Mesenchymal stem cell (in vitro differentiated cells and primary cell): ENCODE measurements around the gene MKRN2.
"Not testable (repeated sequence)": the region's sequence is repeated elsewhere in the genome, so short reads cannot be mapped to it uniquely, and the experiment has no call there.

Experiments
- DNase-seq: peaks from one replicate; pipeline ENCODE4 v3.0.0-alpha.2; 2013
- H2AFZ ChIP-seq: one replicate; pipeline ENCODE4 v1.6.1; 2013; ENCODE audit warnings: low read depth, mild to moderate bottlenecking, control low read depth, inconsistent platforms, low read length, moderate library complexity
- H2AK5ac ChIP-seq: 2 replicates; pipeline ENCODE4 v1.6.1; 2013; ENCODE audit warnings: low read length, moderate library complexity, mild to moderate bottlenecking, inconsistent platforms; ENCODE audit not compliant: severe bottlenecking
- H2BK120ac ChIP-seq: one replicate; pipeline ENCODE4 v1.6.1; 2013; ENCODE audit warnings: low read depth, mild to moderate bottlenecking, inconsistent platforms, low read length, moderate library complexity
- H2BK12ac ChIP-seq, 2 experiments: one replicate each; pipeline ENCODE4 v1.6.1; 2013; ENCODE audit warnings: inconsistent platforms in 2 of 2, low read length in 2 of 2, mild to moderate bottlenecking in 2 of 2, moderate library complexity in 2 of 2, control low read depth in 1 of 2
- H2BK15ac ChIP-seq: one replicate; pipeline ENCODE4 v1.6.1; 2013; ENCODE audit warnings: mild to moderate bottlenecking, low read depth, inconsistent platforms; ENCODE audit not compliant: poor library complexity, severe bottlenecking
- H2BK5ac ChIP-seq: 2 replicates; pipeline ENCODE4 v1.6.1; 2013; ENCODE audit warnings: low read depth, mild to moderate bottlenecking, low read length, control low read depth, inconsistent platforms; ENCODE audit not compliant: poor library complexity, severe bottlenecking
- H3K14ac ChIP-seq, 2 experiments: one replicate each; pipeline ENCODE4 v1.6.1; 2013; ENCODE audit warnings: inconsistent platforms in 2 of 2, low read length in 2 of 2, control low read depth in 1 of 2, mild to moderate bottlenecking in 1 of 2, moderate library complexity in 1 of 2
- H3K18ac ChIP-seq, 2 experiments: one replicate each; pipeline ENCODE4 v1.6.1; 2013; ENCODE audit warnings: inconsistent platforms in 2 of 2, low read length in 2 of 2, control low read depth in 1 of 2, low read depth in 1 of 2, mild to moderate bottlenecking in 1 of 2
- H3K23ac ChIP-seq, 2 experiments: one replicate each; pipeline ENCODE4 v1.6.1; 2013; ENCODE audit warnings: inconsistent platforms in 2 of 2, low read length in 2 of 2, mild to moderate bottlenecking in 2 of 2, moderate library complexity in 2 of 2, control low read depth in 1 of 2
- H3K27ac ChIP-seq: 2 replicates; pipeline ENCODE4 v1.5.1; 2013; ENCODE audit warnings: mild to moderate bottlenecking, moderate library complexity, low read length, control low read depth, inconsistent platforms; ENCODE audit not compliant: poor library complexity, severe bottlenecking
- H3K27me3 ChIP-seq, 2 experiments: 2 replicates each; pipeline versions ENCODE4 v1.6.1 to v1.7.0; 2013; ENCODE audit warnings: low read length in 2 of 2, mild to moderate bottlenecking in 2 of 2, moderate library complexity in 2 of 2, control low read depth in 1 of 2, inconsistent platforms in 1 of 2; ENCODE audit not compliant: control insufficient read depth in 1 of 2, insufficient read depth in 1 of 2
- H3K36me3 ChIP-seq, 2 experiments: 2 replicates each; pipeline versions ENCODE4 v1.6.1 to v1.7.0; 2013; ENCODE audit warnings: low read length in 2 of 2, control low read depth in 1 of 2, inconsistent platforms in 1 of 2, low read depth in 1 of 2, mild to moderate bottlenecking in 1 of 2; ENCODE audit not compliant: insufficient read depth in 2 of 2, control insufficient read depth in 1 of 2
- H3K4ac ChIP-seq, 2 experiments: one replicate each; pipeline ENCODE4 v1.6.1; 2013; ENCODE audit warnings: inconsistent platforms in 2 of 2, low read length in 2 of 2, mild to moderate bottlenecking in 2 of 2, moderate library complexity in 2 of 2, control low read depth in 1 of 2, low read depth in 1 of 2
- H3K4me1 ChIP-seq: 2 replicates; pipeline ENCODE4 v1.6.1; 2013; ENCODE audit warnings: low read depth, low read length, control low read depth; ENCODE audit not compliant: control insufficient read depth, insufficient read depth
- H3K4me2 ChIP-seq: 2 replicates; pipeline ENCODE4 v1.6.1; 2013; ENCODE audit warnings: low read length, mild to moderate bottlenecking, inconsistent platforms; ENCODE audit not compliant: poor library complexity, severe bottlenecking
- H3K4me3 ChIP-seq, 2 experiments: 2 replicates each; pipeline versions ENCODE4 v1.5.1 to v1.7.0; 2013; ENCODE audit warnings: low read length in 2 of 2, mild to moderate bottlenecking in 2 of 2, control low read depth in 1 of 2, low read depth in 1 of 2; ENCODE audit not compliant: insufficient read depth in 1 of 2
- H3K79me1 ChIP-seq: replicated peaks from 2 replicates; pipeline ENCODE4 v1.6.1; 2013; ENCODE audit warnings: mild to moderate bottlenecking, control low read depth, low read length, inconsistent platforms; ENCODE audit not compliant: poor library complexity, severe bottlenecking
- H3K9ac ChIP-seq: 2 replicates; pipeline ENCODE4 v1.7.0; 2013; ENCODE audit warnings: mild to moderate bottlenecking, low read length, moderate library complexity
- H3K9me3 ChIP-seq: 2 replicates; pipeline ENCODE4 v1.7.0; 2013; ENCODE audit warnings: mild to moderate bottlenecking, low read length; ENCODE audit not compliant: control insufficient read depth
- H4K8ac ChIP-seq: one replicate; pipeline ENCODE4 v1.6.1; 2013; ENCODE audit warnings: inconsistent platforms, mild to moderate bottlenecking, low read length, moderate library complexity
- H4K91ac ChIP-seq: one replicate; pipeline ENCODE4 v1.6.1; 2013; ENCODE audit warnings: mild to moderate bottlenecking, low read length, inconsistent platforms
- WGBS: methylation state at CpG from one replicate; pipeline ENCODE4 v1.1.7; 2013; ENCODE audit warnings: mixed read lengths; 5-methylcytosine and 5-hydroxymethylcytosine counted together

The MKRN2 gene

DNA sequence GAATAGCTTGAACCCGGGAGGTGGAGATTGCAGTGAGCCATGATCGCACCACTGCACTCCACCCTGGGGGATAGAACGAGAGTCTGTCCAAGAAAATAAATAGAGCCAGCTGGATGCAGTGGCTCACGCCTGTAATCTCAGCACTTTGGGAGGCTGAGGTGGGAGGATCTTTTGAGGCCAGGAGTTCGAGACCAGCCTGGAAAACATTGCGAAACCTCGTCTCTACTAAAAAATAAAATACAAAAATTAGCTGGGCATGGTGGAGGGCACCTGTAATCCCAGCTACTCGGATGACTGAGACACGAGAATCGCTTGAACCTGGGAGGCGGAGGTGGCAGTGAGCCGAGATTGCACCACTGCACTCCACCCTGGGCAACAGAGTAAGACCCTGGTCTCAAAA lies 13.4 kb upstream of the MKRN2 start:
- H3K18ac ChIP-seq, H4K91ac ChIP-seq, H3K4ac ChIP-seq, H2BK12ac ChIP-seq, H3K14ac ChIP-seq, H2BK5ac ChIP-seq, H4K8ac ChIP-seq, H3K4me1 ChIP-seq, H3K4me3 ChIP-seq, H3K4me2 ChIP-seq, H2AFZ ChIP-seq, H3K27ac ChIP-seq, H3K79me1 ChIP-seq, H3K9ac ChIP-seq, H2BK120ac ChIP-seq, DNase-seq, H2AK5ac ChIP-seq, H3K9me3 ChIP-seq, H2BK15ac ChIP-seq, H3K27me3 ChIP-seq, H3K23ac ChIP-seq: not testable (repeated sequence)
- H3K36me3 ChIP-seq = peaks cover 6 to 17% of the 10 kb centered on the region in 2 experiments
- 96% methylated on average over 11 of the region's 12 CpGs for WGBS

DNA sequence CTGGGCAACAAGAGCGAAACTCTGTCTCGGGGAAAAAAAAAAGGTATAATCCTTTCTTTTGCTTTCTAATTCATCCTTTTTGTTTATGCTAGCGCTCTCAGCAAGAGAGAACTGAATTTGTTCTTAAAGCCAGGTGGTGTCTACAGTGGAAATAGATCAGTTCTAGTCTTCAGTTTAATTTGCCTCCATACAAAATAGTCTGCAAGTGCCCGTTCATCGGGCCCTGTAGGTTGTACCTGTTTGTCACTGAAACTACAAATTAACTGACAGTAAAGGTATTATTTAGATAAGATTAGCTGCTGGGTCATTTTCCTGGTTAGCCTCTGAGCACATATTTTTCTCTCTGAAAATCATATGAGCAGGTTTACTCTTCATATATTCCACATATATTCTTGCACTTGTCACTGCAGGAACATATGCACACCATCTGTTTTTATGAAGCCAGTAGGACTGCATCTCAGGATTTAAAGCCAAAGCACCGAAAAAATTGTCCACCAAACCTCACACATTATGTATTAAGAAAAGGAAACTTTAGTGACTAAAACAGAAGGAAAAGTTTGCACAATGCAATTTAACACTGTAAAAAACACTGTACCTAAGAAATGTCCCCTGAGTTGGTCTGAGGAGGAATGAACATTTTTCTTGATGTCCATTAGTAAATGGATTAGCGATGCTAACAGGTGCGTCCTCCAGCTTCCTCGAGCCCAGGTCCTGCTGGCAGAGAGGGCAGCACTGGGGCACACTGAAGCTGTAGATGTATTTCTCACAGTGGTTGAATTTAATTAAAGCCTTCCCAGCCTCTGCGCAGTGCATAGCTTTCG lies 12.0 kb upstream of the MKRN2 start:
- H3K27ac ChIP-seq = no peak overlapping the region
- no peak overlapping the region for H2BK5ac ChIP-seq
- no peak overlapping the region for H2AK5ac ChIP-seq
- no peak overlapping the region for H3K14ac ChIP-seq
- H3K9ac ChIP-seq = no peak overlapping the region
- H4K8ac ChIP-seq = no peak overlapping the region
- DNase-seq = no peak
- H2BK12ac ChIP-seq = no peak overlapping the region
- no peak overlapping the region for H2AFZ ChIP-seq
- peaks cover 6 to 11% of the 10 kb centered on the region in 2 experiments for H3K36me3 ChIP-seq
- H3K18ac ChIP-seq = no peak overlapping the region
- no peaks in the 10 kb centered on the region for H3K4me1 ChIP-seq
- H3K23ac ChIP-seq = no peak overlapping the region
- no peak overlapping the region for H3K4me3 ChIP-seq
- H3K27me3 ChIP-seq = no peaks in the 10 kb centered on the region
- H3K9me3 ChIP-seq = no peaks in the 10 kb centered on the region
- peak overlapping the region; percentile 13 for H3K4me2 ChIP-seq
- H3K79me1 ChIP-seq = no peaks in the 10 kb centered on the region
- no peak overlapping the region for H2BK15ac ChIP-seq
- H3K4ac ChIP-seq = no peak overlapping the region
- WGBS = 83% methylated on average over 8 of the region's 11 CpGs
- no peak overlapping the region for H4K91ac ChIP-seq
- no peak overlapping the region for H2BK120ac ChIP-seq

DNA sequence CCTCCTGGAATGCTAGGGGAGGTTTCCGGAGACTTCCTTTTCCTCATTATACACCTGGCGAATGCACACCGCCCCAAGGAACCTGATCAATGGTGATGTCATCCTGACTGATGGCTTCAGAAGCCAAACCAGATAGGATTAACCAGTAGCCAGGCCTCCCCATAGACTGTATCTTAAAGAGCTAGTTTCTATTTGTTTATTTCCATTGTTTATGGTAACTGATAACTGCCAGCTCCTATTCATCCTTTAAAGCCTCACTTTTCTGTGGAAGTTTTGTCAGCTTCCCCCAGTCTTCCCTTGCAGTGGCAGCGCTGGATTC lies 11.5 kb upstream of the MKRN2 start, which contains the start of gene MKRN2OS:
MKRN2OS (minus strand) TSS at position 27 of the 319 bp plus-strand sequence. CDS start 35 bp downstream, outside the sequence.
- H3K14ac ChIP-seq = no peak within 1 kb of the TSS

DNA sequence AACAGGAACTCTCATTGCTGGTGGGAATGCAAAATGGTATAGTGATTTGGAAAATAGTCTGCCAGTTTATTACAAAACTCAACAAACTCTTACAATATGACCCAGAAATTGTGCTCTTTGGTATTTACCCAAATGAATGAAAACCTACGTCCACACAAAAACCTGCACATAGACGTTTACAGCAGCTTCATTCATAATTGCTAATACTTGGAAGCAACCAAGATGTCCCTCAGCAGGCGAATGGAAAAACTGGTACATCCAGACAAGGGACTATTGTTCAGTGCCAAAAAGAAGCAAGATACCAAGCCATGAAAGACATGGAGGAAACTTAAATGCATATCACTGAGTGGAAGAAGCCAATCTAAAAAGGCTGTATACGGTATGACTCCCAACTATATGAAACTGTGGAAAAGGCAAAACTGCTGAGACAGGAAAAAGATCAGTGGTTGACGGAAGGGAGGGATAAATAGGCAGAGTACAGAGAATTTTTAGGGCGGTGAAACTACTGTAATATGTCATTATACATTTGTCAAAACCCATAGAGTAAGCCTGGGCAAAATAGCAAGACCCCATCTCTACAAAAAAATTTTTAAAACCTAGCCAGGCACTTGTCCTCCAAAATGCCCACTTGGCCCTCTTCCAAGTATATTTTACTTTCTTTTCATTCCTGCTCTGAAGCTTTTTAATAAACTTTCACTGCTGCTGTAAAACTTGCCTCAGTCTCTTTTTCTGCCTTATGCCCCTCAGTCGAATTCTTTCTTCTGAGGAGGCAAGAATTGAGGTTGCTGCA lies 6.7 kb upstream of the MKRN2 start:
- no peak overlapping the region for H3K4me2 ChIP-seq
- no peak overlapping the region for H3K4ac ChIP-seq
- H2AFZ ChIP-seq = no peak overlapping the region
- H3K14ac ChIP-seq = no peak overlapping the region
- H2AK5ac ChIP-seq = no peak overlapping the region
- H3K27me3 ChIP-seq = no peaks in the 10 kb centered on the region
- peaks cover 5% of the 10 kb centered on the region for H3K4me1 ChIP-seq
- no peak overlapping the region for H2BK5ac ChIP-seq
- no peak overlapping the region for H3K4me3 ChIP-seq
- H4K91ac ChIP-seq = no peak overlapping the region
- no peak overlapping the region for H2BK12ac ChIP-seq
- H3K9me3 ChIP-seq = no peaks in the 10 kb centered on the region
- H3K9ac ChIP-seq = no peak overlapping the region
- DNase-seq = no peak
- no peak overlapping the region for H2BK15ac ChIP-seq
- no peaks in the 10 kb centered on the region for H3K36me3 ChIP-seq
- 88% methylated on average over 6 of the region's 7 CpGs for WGBS
- H3K18ac ChIP-seq = no peak overlapping the region
- H3K27ac ChIP-seq = no peak overlapping the region
- H3K79me1 ChIP-seq = no peaks in the 10 kb centered on the region
- no peak overlapping the region for H4K8ac ChIP-seq
- H2BK120ac ChIP-seq = no peak overlapping the region
- no peak overlapping the region for H3K23ac ChIP-seq

More for the DNA sequence above, 11.5 kb upstream of the MKRN2 start, which contains the start of gene MKRN2OS:
- no peaks in the 10 kb centered on the region for H3K4me1 ChIP-seq
- H3K79me1 ChIP-seq = no peaks in the 10 kb centered on the region
- peaks cover under 1 to 6% of the 10 kb centered on the region in 2 experiments for H3K36me3 ChIP-seq
- DNase-seq = peak; percentile 44
- H3K9me3 ChIP-seq = no peaks in the 10 kb centered on the region
- H3K4ac ChIP-seq = no peak within 1 kb of the TSS
- H3K4me2 ChIP-seq = peak within 1 kb of the TSS; percentile 13
- no peak within 1 kb of the TSS for H3K9ac ChIP-seq
- 69% methylated on average over 4 of the region's 4 CpGs for WGBS
- no peak within 1 kb of the TSS for H2BK12ac ChIP-seq
- H2BK5ac ChIP-seq = no peak within 1 kb of the TSS
- H3K23ac ChIP-seq = no peak within 1 kb of the TSS
- no peak within 1 kb of the TSS for H3K27ac ChIP-seq
- no peak within 1 kb of the TSS for H2AFZ ChIP-seq
- no peak within 1 kb of the TSS for H3K18ac ChIP-seq
- H2BK15ac ChIP-seq = no peak within 1 kb of the TSS
- H2AK5ac ChIP-seq = no peak within 1 kb of the TSS
- no peak within 1 kb of the TSS for H2BK120ac ChIP-seq
- no peak within 1 kb of the TSS for H4K8ac ChIP-seq
- no peak within 1 kb of the TSS for H3K4me3 ChIP-seq
- H3K27me3 ChIP-seq = no peaks in the 10 kb centered on the region
- H4K91ac ChIP-seq = no peak within 1 kb of the TSS
